ENCODE measurements around the gene CFAP299. TPM values are rescaled to one million over a fixed set of nuclear protein-coding genes. Genes with fewer than 3 reads are reported as not detected.

Gene CFAP299
- total and polyA plus RNA-seq, 2 of the 13 experiments (the other 11 are each of a cell fraction or from before 2014, with no cell fraction given): not detected

DNA sequence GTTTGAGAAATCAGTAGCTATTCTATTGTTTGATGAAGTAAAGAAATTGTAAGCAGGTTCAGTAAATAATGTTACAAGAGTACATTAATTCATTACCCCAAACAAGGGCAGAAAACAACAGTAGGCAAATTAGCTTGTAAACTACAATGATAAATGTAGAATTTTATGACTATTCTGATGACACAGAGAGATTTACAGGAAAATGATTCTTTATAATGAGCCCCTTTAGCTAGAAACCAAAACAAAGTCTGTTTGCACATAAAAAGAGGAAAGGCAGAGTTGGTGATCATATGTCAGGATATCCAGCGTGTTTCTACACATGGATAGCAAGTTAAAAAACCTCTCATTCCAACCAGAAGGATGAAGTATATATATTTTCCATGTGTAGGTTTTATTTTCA, 204.8 kb downstream of the CFAP299 start:
- Histone ChIP-seq H3K79me2 (ENCODE audit: insufficient read depth, low read length) (no peaks in the 10 kb centered on the region), H3K4me1 (ENCODE audit: insufficient read depth, low read length) (no peaks in the 10 kb centered on the region), H3K27ac (ENCODE audit: extremely low read length, insufficient read depth, low read length) (no peak overlapping the region), H3K27me3 (ENCODE audit: control insufficient read depth in 1 of 2, insufficient read depth in 2 of 2, low read length in 2 of 2) (no peaks in the 10 kb centered on the region), H3K4me2 (ENCODE audit: low read depth, low read length) (no peak overlapping the region), H3K9me3 (ENCODE audit: low read length) (no peaks in the 10 kb centered on the region), H3K9ac (ENCODE audit: insufficient read depth, low read depth, low read length) (no peak overlapping the region), H2AFZ (ENCODE audit: low read length) (no peak overlapping the region), H3K4me3 (replicated peaks in 1 of 3; ENCODE audit: insufficient read depth in 1 of 3, low read depth in 2 of 3, low read length in 3 of 3) (no peak overlapping the region), H4K20me1 (ENCODE audit: insufficient read depth, low read length) (no peaks in the 10 kb centered on the region), H3K36me3 (replicated peaks in 1 of 2; ENCODE audit: control insufficient read depth in 1 of 2, insufficient read depth in 2 of 2, low read length in 2 of 2) (no peaks in the 10 kb centered on the region)
- ATAC-seq (no peak), DNase-seq (ENCODE audit: low spot score) (no peak), FAIRE-seq (no peak)
- no TSS peak for BruUV-seq (replicated peaks)
- TF ChIP-seq, protein P1, sequence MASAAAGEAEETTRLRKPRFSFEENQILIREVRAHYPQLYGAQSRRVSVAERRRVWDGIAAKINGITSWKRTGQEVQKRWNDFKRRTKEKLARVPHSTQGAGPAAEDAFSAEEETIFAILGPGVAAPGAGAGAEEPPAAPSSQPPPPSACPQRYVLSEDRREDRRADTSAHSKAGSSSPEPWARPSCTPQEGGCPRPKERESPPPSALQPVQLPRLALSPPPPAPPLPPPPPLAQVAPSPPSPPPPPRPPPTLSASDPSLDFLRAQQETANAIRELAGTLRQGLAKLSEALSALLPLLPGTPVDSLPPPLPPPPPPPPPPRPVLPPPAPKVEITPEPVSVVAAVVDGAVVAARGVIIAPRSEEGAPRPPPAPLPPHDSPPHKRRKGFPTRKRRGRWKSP (CRISPR knock-in tag; IDR thresholded peaks at IDR 0.05): no peak
- TF ChIP-seq, protein P2, sequence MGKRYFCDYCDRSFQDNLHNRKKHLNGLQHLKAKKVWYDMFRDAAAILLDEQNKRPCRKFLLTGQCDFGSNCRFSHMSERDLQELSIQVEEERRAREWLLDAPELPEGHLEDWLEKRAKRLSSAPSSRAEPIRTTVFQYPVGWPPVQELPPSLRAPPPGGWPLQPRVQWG (CRISPR knock-in tag; IDR thresholded peaks at IDR 0.05; ENCODE audit: borderline replicate concordance, low read depth): no peak
- TF ChIP-seq KLF12 (CRISPR knock-in tag; IDR thresholded peaks at IDR 0.05; ENCODE audit: borderline replicate concordance): no peak
- TF ChIP-seq POLR2AphosphoS5 (IDR thresholded peaks at IDR 0.05; ENCODE audit: low read depth, low read length): no peak
- no peak for TF ChIP-seq ZSCAN25 (CRISPR knock-in tag; IDR thresholded peaks at IDR 0.05)
- no peak for TF ChIP-seq RBM22 (optimal IDR thresholded peaks at IDR 0.05; ENCODE audit: low read length)
- ChIA-PET CTCF (ENCODE audit: low intra/inter-chr PET ratio, low total read pairs) (no interaction called here), POLR2A (no interaction called here)
- intact Hi-C loops (cut with micrococcal nuclease; ENCODE audit: unreplicated experiment): no loop called here
- in situ Hi-C loops (cut with HindIII; ENCODE audit: extremely low pct_ligation_motif_present, low pct_unique_long_range_greater_than_20kb): no loop called here
- WGBS (ENCODE audit: low lambda C conversion rate): 0% methylated on average over 1 of the region's 1 CpG

DNA sequence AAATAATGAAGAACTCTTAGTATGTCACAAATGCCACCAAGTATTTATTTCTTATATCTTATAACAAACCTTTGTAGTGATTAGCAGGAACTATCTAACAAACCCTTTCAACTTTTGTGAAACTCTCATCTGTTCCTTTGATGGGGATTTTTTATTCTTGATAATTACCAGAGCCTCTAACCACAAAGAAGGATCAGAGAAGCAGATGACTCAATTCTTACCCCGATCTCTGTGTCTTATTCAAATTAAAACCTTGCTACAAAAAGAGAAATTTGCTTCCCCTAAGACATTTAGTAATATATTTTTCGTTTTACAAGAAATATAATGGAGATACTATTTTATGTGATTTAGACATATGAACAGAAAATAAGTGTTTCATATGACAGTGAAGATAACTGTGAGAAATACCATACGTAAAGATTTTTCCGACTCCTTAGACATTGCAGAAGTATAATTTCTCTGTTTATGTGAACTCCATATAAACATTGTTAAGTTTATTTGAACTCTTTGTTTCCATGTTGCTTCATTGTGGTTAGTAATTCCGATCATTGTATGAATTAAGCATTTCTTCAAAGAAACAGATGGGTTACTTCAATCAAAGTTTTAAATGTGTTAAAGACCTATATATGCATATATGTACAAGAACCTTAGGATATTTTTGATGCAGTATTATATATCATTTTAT, 205.4 kb downstream of the CFAP299 start:
- POLR2A ChIA-PET: no interaction called here
- Histone ChIP-seq H3K4me3 (replicated peaks in 1 of 3; ENCODE audit: insufficient read depth in 1 of 3, low read depth in 2 of 3, low read length in 3 of 3) (no peak overlapping the region), H3K9ac (ENCODE audit: insufficient read depth, low read depth, low read length) (no peak overlapping the region), H2AFZ (ENCODE audit: low read length) (no peak overlapping the region), H3K4me1 (ENCODE audit: insufficient read depth, low read length) (no peaks in the 10 kb centered on the region), H4K20me1 (ENCODE audit: insufficient read depth, low read length) (no peaks in the 10 kb centered on the region), H3K79me2 (ENCODE audit: insufficient read depth, low read length) (no peaks in the 10 kb centered on the region), H3K9me3 (ENCODE audit: low read length) (no peaks in the 10 kb centered on the region), H3K27me3 (ENCODE audit: control insufficient read depth in 1 of 2, insufficient read depth in 2 of 2, low read length in 2 of 2) (no peaks in the 10 kb centered on the region), H3K4me2 (ENCODE audit: low read depth, low read length) (no peak overlapping the region), H3K27ac (ENCODE audit: extremely low read length, insufficient read depth, low read length) (no peak overlapping the region), H3K36me3 (replicated peaks in 1 of 2; ENCODE audit: control insufficient read depth in 1 of 2, insufficient read depth in 2 of 2, low read length in 2 of 2) (no peaks in the 10 kb centered on the region)
- CTCF ChIA-PET (ENCODE audit: low intra/inter-chr PET ratio, low total read pairs): no interaction called here
- no TSS peak for BruUV-seq (replicated peaks)
- FAIRE-seq (no peak), ATAC-seq (no peak), DNase-seq (ENCODE audit: low spot score) (no peak)
- intact Hi-C loops (cut with micrococcal nuclease; ENCODE audit: unreplicated experiment): no loop called here
- in situ Hi-C loops (cut with HindIII; ENCODE audit: extremely low pct_ligation_motif_present, low pct_unique_long_range_greater_than_20kb): no loop called here
- 2% methylated on average over 5 of the region's 5 CpGs for WGBS (ENCODE audit: low lambda C conversion rate)
- TF ChIP-seq ZNF83 (CRISPR knock-in tag; IDR thresholded peaks at IDR 0.05; ENCODE audit: borderline replicate concordance) (no peak), ZNF615 (CRISPR knock-in tag; IDR thresholded peaks at IDR 0.05; ENCODE audit: borderline replicate concordance) (no peak), SMAD9 (CRISPR knock-in tag; IDR thresholded peaks at IDR 0.05) (no peak), AHR (CRISPR knock-in tag; IDR thresholded peaks at IDR 0.05) (no peak), PHF5A (CRISPR knock-in tag; IDR thresholded peaks at IDR 0.05; ENCODE audit: low read depth, unreplicated experiment) (no peak), ZNF616 (CRISPR knock-in tag; IDR thresholded peaks at IDR 0.05; ENCODE audit: low read depth) (no peak)
- TF ChIP-seq, protein P3, sequence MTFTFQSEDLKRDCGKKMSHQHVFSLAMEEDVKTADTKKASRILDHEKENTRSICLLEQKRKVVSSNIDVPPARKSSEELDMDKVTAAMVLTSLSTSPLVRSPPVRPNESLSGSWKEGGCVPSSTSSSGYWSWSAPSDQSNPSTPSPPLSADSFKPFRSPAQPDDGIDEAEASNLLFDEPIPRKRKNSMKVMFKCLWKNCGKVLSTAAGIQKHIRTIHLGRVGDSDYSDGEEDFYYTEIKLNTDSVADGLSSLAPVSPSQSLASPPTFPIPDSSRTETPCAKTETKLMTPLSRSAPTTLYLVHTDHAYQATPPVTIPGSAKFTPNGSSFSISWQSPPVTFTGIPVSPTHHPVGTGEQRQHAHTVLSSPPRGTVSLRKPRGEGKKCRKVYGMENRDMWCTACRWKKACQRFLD (CRISPR knock-in tag; IDR thresholded peaks at IDR 0.05; ENCODE audit: borderline replicate concordance): no peak
- TF ChIP-seq, protein P4, sequence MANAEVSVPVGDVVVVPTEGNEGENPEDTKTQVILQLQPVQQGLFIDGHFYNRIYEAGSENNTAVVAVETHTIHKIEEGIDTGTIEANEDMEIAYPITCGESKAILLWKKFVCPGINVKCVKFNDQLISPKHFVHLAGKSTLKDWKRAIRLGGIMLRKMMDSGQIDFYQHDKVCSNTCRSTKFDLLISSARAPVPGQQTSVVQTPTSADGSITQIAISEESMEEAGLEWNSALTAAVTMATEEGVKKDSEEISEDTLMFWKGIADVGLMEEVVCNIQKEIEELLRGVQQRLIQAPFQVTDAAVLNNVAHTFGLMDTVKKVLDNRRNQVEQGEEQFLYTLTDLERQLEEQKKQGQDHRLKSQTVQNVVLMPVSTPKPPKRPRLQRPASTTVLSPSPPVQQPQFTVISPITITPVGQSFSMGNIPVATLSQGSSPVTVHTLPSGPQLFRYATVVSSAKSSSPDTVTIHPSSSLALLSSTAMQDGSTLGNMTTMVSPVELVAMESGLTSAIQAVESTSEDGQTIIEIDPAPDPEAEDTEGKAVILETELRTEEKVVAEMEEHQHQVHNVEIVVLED (CRISPR knock-in tag; IDR thresholded peaks at IDR 0.05; ENCODE audit: borderline replicate concordance): no peak

Measured in HepG2 (cell line).